DOHH2 (cell line): Measurements from ENCODE around the gene DOCK11.
A peak's percentile ranks its signal among the peaks of the same experiment; 100 is the strongest.

Experiments used
- H3F3A ChIP-seq: fragments of 200-600 bp; sonication (generic), shearing (Covaris generic); 2 replicates; pipeline ENCODE4 v1.6.0; 2016; ENCODE audit warnings: antibody characterized with exemption, mild to moderate bottlenecking; ENCODE audit not compliant: control insufficient read depth, insufficient read depth
- H3K27ac ChIP-seq: fragments of 200-600 bp; sonication (generic); 2 replicates; pipeline ENCODE4 v1.5.1; 2014; ENCODE audit warnings: low read depth, mild to moderate bottlenecking, low read length, moderate library complexity
- H3K27me3 ChIP-seq: fragments of 200-600 bp; sonication (generic); 2 replicates; pipeline ENCODE4 v1.6.1; 2014; ENCODE audit warnings: mild to moderate bottlenecking, low read length, mixed read lengths; ENCODE audit not compliant: control insufficient read depth
- H3K36me3 ChIP-seq: fragments of 200-600 bp; sonication (generic); 2 replicates; pipeline ENCODE4 v1.6.1; 2014; ENCODE audit warnings: mild to moderate bottlenecking, low read length, moderate library complexity, mixed read lengths; ENCODE audit not compliant: control insufficient read depth
- H3K4me1 ChIP-seq: fragments of 200-600 bp; sonication (generic); 2 replicates; pipeline ENCODE4 v1.6.1; 2014; ENCODE audit warnings: mild to moderate bottlenecking, low read length, mixed read lengths; ENCODE audit not compliant: control insufficient read depth
- H3K4me2 ChIP-seq: fragments of 200-600 bp; sonication (generic); 2 replicates; pipeline ENCODE4 v1.6.0; 2014; ENCODE audit warnings: mild to moderate bottlenecking, low read length, moderate library complexity
- H3K4me3 ChIP-seq: fragments of 200-600 bp; sonication (generic); 2 replicates; pipeline ENCODE4 v1.5.1; 2014; ENCODE audit warnings: mild to moderate bottlenecking, low read length, mixed read lengths
- H3K79me2 ChIP-seq: fragments of 200-600 bp; sonication (generic); 2 replicates; pipeline ENCODE4 v1.6.1; 2014; ENCODE audit warnings: mild to moderate bottlenecking, low read length, mixed read lengths; ENCODE audit not compliant: control insufficient read depth
- H3K9me2 ChIP-seq: fragments of 200-600 bp; sonication (generic); replicated peaks from 2 replicates; pipeline ENCODE4 v1.6.1; 2014; ENCODE audit warnings: mild to moderate bottlenecking, low read length, mixed read lengths; ENCODE audit not compliant: control insufficient read depth
- H3K9me3 ChIP-seq: fragments of 200-600 bp; sonication (generic); 2 replicates; pipeline ENCODE4 v1.6.1; 2014; ENCODE audit warnings: antibody characterized with exemption, low read length, mixed read lengths; ENCODE audit not compliant: control insufficient read depth, insufficient read depth
- H4K20me1 ChIP-seq: fragments of 200-600 bp; sonication (generic); 2 replicates; pipeline ENCODE4 v1.6.0; 2014; ENCODE audit warnings: low read depth, mild to moderate bottlenecking, antibody characterized with exemption, low read length, moderate library complexity; ENCODE audit not compliant: control insufficient read depth, insufficient read depth
- EZH2phosphoT487 ChIP-seq: fragments of 200-600 bp; sonication (generic); IDR thresholded peaks from 2 replicates; pipeline ENCODE4 v1.6.1; 2017; ENCODE audit warnings: borderline replicate concordance, mild to moderate bottlenecking, antibody characterized with exemption, low read length, moderate library complexity, mixed read lengths
- TF ChIP-seq, protein P1 (sequence below): fragments of 200-600 bp; sonication (generic); IDR thresholded peaks from one replicate; pipeline ENCODE4 v1.5.1; 2014; ENCODE audit warnings: antibody characterized with exemption, mild to moderate bottlenecking, low read depth, low read length; ENCODE audit not compliant: poor library complexity, severe bottlenecking

Gene DOCK11

DNA sequence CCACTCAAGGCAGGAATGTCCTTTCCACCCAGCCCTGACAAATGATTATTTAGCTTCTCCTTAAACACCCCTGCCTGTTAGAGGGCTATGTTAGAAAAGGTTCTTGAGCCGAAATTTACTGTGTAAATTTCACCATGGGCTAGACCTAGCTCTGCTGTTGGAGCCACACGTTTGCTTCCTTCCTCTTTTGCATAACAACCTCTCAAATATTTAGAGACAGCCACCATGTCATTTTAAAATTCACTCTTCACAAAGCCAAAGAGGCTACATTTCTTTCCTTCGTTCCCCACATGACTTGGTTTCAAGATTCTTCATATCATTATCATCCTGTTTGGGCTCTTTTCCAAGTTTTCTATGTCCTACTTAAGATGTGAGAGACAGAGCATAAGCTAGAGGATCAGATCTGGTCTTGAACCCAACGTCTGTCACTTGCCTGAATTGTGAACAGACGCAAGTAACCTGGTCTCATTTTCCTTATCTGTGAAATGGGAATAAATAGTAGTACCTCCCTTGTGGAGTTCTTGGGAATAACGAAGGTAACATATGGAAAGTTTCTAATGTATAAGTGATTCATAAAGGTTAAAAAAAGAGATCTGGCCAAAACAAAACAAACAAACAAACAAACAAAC is 6.7 kb downstream of the DOCK11 start:
- H4K20me1 ChIP-seq: no peaks in the 10 kb centered on the region
- no peaks in the 10 kb centered on the region for H3K27me3 ChIP-seq
- TF ChIP-seq, protein P1, sequence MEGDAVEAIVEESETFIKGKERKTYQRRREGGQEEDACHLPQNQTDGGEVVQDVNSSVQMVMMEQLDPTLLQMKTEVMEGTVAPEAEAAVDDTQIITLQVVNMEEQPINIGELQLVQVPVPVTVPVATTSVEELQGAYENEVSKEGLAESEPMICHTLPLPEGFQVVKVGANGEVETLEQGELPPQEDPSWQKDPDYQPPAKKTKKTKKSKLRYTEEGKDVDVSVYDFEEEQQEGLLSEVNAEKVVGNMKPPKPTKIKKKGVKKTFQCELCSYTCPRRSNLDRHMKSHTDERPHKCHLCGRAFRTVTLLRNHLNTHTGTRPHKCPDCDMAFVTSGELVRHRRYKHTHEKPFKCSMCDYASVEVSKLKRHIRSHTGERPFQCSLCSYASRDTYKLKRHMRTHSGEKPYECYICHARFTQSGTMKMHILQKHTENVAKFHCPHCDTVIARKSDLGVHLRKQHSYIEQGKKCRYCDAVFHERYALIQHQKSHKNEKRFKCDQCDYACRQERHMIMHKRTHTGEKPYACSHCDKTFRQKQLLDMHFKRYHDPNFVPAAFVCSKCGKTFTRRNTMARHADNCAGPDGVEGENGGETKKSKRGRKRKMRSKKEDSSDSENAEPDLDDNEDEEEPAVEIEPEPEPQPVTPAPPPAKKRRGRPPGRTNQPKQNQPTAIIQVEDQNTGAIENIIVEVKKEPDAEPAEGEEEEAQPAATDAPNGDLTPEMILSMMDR: no peak
- no peak for TF ChIP-seq EZH2phosphoT487
- H3K27ac ChIP-seq: peak overlapping the region; percentile 56
- peak overlapping the region; percentile 62 for H3K4me2 ChIP-seq
- H3F3A ChIP-seq: no peaks in the 10 kb centered on the region
- peak overlapping the region; percentile 54 for H3K4me3 ChIP-seq
- H3K4me1 ChIP-seq: peaks cover 46% of the 10 kb centered on the region
- no peaks in the 10 kb centered on the region for H3K36me3 ChIP-seq
- no peaks in the 10 kb centered on the region for H3K9me3 ChIP-seq
- peaks cover 81% of the 10 kb centered on the region for H3K79me2 ChIP-seq
- H3K9me2 ChIP-seq: no peaks in the 10 kb centered on the region

DNA sequence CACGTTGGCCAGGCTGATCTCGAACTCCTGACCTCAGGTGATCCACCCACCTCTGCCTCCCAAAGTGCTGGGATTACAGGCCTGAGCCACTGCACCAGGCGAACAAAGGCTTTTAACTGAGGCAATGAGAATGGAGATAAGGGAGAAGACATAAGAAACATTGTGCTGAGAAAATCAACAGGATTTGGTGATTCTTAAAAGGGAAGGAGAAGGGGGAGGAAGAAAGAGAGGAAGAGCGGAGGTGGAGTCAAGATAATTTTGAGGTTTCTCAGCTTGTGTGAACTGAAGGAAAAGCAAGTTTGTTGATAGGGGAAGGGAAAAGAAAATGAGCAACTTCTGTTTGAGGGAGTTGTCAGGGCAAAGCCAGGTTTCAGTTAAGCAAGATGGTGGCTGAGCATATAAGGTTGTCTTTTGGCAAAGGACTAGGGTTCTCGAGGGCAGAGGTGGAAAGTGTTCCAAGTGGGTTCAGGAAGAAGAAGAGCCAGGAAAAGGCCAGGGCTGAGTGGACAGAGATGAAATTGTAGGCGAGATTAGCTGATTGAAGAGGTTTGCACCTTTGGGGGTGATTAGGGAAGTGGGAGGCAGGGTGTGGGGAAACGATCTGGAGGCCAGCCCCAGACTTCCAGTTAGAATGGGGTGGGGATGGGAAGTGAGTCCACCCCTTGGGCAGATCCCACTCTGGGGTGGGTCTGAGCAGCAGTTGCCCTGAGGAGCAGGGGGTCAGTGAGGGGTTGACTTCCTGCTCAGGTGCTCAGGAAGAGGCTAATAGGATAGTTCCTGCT is 7.8 kb downstream of the DOCK11 start:
- H3K9me2 ChIP-seq: no peaks in the 10 kb centered on the region
- H3K9me3 ChIP-seq: no peaks in the 10 kb centered on the region
- H3K79me2 ChIP-seq: peaks cover 77% of the 10 kb centered on the region
- H3K27me3 ChIP-seq: no peaks in the 10 kb centered on the region
- H3K4me1 ChIP-seq: peaks cover 34% of the 10 kb centered on the region
- H3K27ac ChIP-seq: no peak overlapping the region
- TF ChIP-seq EZH2phosphoT487: no peak
- TF ChIP-seq, protein P1: no peak
- H3K36me3 ChIP-seq: no peaks in the 10 kb centered on the region
- no peak overlapping the region for H3K4me3 ChIP-seq
- no peaks in the 10 kb centered on the region for H4K20me1 ChIP-seq
- no peaks in the 10 kb centered on the region for H3F3A ChIP-seq
- peak overlapping the region; percentile 30 for H3K4me2 ChIP-seq

DNA sequence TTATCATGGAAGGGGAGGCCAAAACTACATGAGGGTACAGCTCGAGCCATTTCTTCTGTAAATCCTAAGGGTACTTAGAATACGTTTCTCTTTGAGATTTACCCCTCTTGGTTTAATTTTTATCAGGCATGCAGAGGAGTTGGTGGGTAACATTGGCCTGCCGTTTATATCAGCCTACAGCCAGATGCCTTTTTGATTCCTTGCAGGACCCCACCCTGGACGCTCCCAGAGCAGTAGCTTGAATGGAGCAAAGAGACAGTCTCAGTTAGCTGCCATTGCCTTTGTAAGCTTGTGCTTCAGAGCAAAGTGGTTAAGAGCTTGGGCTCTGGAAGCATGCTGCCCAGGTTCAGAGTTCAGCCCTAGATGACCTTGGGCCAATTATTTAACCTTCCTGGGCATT is 9.0 kb downstream of the DOCK11 start:
- Histone ChIP-seq H3K4me1 (peaks cover 31% of the 10 kb centered on the region), H3K4me3 (no peak overlapping the region), H3K9me2 (no peaks in the 10 kb centered on the region), H3K79me2 (peaks cover 68% of the 10 kb centered on the region), H3K27ac (no peak overlapping the region), H3K4me2 (no peak overlapping the region), H3K9me3 (no peaks in the 10 kb centered on the region), H3K36me3 (no peaks in the 10 kb centered on the region), H4K20me1 (no peaks in the 10 kb centered on the region), H3F3A (no peaks in the 10 kb centered on the region), H3K27me3 (no peaks in the 10 kb centered on the region)
- TF ChIP-seq, protein P1: no peak
- TF ChIP-seq EZH2phosphoT487: no peak
